ENCODE results near the gene KRT83.

GRCh38 chr12:52351196-52352059 lies 30.2 kb upstream of the KRT83 start:
- TF ChIP-seq, protein P1, sequence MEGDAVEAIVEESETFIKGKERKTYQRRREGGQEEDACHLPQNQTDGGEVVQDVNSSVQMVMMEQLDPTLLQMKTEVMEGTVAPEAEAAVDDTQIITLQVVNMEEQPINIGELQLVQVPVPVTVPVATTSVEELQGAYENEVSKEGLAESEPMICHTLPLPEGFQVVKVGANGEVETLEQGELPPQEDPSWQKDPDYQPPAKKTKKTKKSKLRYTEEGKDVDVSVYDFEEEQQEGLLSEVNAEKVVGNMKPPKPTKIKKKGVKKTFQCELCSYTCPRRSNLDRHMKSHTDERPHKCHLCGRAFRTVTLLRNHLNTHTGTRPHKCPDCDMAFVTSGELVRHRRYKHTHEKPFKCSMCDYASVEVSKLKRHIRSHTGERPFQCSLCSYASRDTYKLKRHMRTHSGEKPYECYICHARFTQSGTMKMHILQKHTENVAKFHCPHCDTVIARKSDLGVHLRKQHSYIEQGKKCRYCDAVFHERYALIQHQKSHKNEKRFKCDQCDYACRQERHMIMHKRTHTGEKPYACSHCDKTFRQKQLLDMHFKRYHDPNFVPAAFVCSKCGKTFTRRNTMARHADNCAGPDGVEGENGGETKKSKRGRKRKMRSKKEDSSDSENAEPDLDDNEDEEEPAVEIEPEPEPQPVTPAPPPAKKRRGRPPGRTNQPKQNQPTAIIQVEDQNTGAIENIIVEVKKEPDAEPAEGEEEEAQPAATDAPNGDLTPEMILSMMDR (IDR thresholded peaks at IDR 0.05) = no peak
- TF ChIP-seq POLR2AphosphoS5 (IDR thresholded peaks at IDR 0.05) = no peak
- TF ChIP-seq POLR2A (IDR thresholded peaks at IDR 0.05) = no peak
- no peak for TF ChIP-seq EP300 (IDR thresholded peaks at IDR 0.05)
